Right cardiac atrium (tissue), 5 donors: ENCODE measurements around the gene C1orf198. TPM values are rescaled to one million over a fixed set of nuclear protein-coding genes. Genes with fewer than 3 reads are reported as not detected.

ENCODE experiments used
- ATAC-seq, 2 donors: fragments of 200-7000 bp; cut with Tn5 transposase; one replicate each; pipeline versions ENCODE4 v1.8.0 to v1.9.1; 2020; ENCODE audit warnings: moderate library complexity in 2 of 2, mild to moderate bottlenecking in 1 of 2
- DNase-seq, 3 donors: peaks; one replicate each; pipeline ENCODE4 v3.0.0-alpha.2; 2020
- H3K27ac ChIP-seq: one replicate; pipeline ENCODE4 v1.5.1; 2013; ENCODE audit warnings: mild to moderate bottlenecking, low read length, control low read depth, moderate library complexity
- H3K27me3 ChIP-seq: one replicate; pipeline ENCODE4 v1.6.1; 2013; ENCODE audit not compliant: control insufficient read depth, insufficient read depth
- H3K4me1 ChIP-seq: one replicate; pipeline ENCODE4 v1.6.1; 2013; ENCODE audit warnings: low read length; ENCODE audit not compliant: control insufficient read depth, insufficient read depth
- H3K4me3 ChIP-seq: one replicate; pipeline ENCODE4 v1.5.1; 2013; ENCODE audit warnings: low read length, control low read depth
- H3K9me3 ChIP-seq: one replicate; pipeline ENCODE4 v1.6.1; 2013; ENCODE audit warnings: low read length; ENCODE audit not compliant: control insufficient read depth
- WGBS: extraction: QIAGEN DNeasy Blood & Tissue Kit; methylation state at CpG from one replicate; pipeline ENCODE4 v1.1.7; 2013; 5-methylcytosine and 5-hydroxymethylcytosine counted together
- intact Hi-C, 4 donors: fragments of 100-400 bp; cut with DNase I; formaldehyde crosslinking; loops; one replicate each; pipeline versions ENCODE4 v1.11.0 to v1.14.0; 2022 to 2023
- polyA plus RNA-seq: library from polyadenylated mRNA; stranded (reverse); fragments of 200-250 nt; gene quantifications from one replicate; pipeline ENCODE4 v1.2.3, GENCODE V29; 2013
- total RNA-seq, 4 donors: library from RNA; stranded (reverse); fragmentation: NEBNext Ultra II Directional; extraction: Animal tissue kit (Norgen Biotek cat#: 25700); gene quantifications; one replicate each; pipeline ENCODE4 v1.2.1, GENCODE V29; 2021
- donor health status: healthy with polysubstance abuse.
- donor health status: DM: no; HTN: yes; CAD: no.
- donor health status: DM: no; HTN: no; CAD: no.
- donor health status: DM: no; HTN: yes; CAD: no; lungs with severe emphysema.
- donor health status: DM: yes; HTN: yes; CAD: no.

Gene C1orf198
- total and polyA plus RNA-seq, 5 donors, result 36.1 to 69.9 (median 54.7) TPM

GRCh38 chr1:230821346-230821745, 47.0 kb downstream of the C1orf198 start:
- DNase-seq (no peak), ATAC-seq (no peak)
- no peak overlapping the region for H3K4me3 ChIP-seq
- H3K9me3 ChIP-seq, result no peaks in the 10 kb centered on the region
- peaks cover 22% of the 10 kb centered on the region for H3K4me1 ChIP-seq
- no peaks in the 10 kb centered on the region for H3K27me3 ChIP-seq
- 70% methylated on average over 4 of the region's 4 CpGs for WGBS
- no peak overlapping the region for H3K27ac ChIP-seq
- intact Hi-C loops, result no loop called here

- Histone ChIP-seq H3K27ac (no peak overlapping the region), H3K4me1 (peaks cover 17% of the 10 kb centered on the region), H3K4me3 (no peak overlapping the region), H3K9me3 (no peaks in the 10 kb centered on the region), H3K27me3 (no peaks in the 10 kb centered on the region)
- intact Hi-C loops, result no loop called here
- DNase-seq, result no peak
- ATAC-seq, result no peak
- WGBS, result 76% methylated on average over 4 of the region's 4 CpGs
Measured at GRCh38 chr1:230820568-230820967, 47.8 kb downstream of the C1orf198 start.

- Histone ChIP-seq H3K27ac (no peak overlapping the region), H3K4me3 (no peak overlapping the region), H3K27me3 (no peaks in the 10 kb centered on the region), H3K9me3 (no peaks in the 10 kb centered on the region), H3K4me1 (peaks cover 17% of the 10 kb centered on the region)
- ATAC-seq (no peak), DNase-seq (no peak)
- intact Hi-C loops, result no loop called here
- WGBS, result 89% methylated on average over 4 of the region's 4 CpGs
Measured at GRCh38 chr1:230819976-230820375, 48.3 kb downstream of the C1orf198 start.

- Histone ChIP-seq H3K4me3 (no peak overlapping the region), H3K27me3 (no peaks in the 10 kb centered on the region), H3K9me3 (no peaks in the 10 kb centered on the region), H3K27ac (no peak overlapping the region), H3K4me1 (peaks cover 10% of the 10 kb centered on the region)
- DNase-seq (no peak), ATAC-seq (no peak)
- WGBS, result 93% methylated on average over 6 of the region's 6 CpGs
- intact Hi-C loops, result no loop called here
Measured at GRCh38 chr1:230818901-230819300, 49.4 kb downstream of the C1orf198 start.

- Histone ChIP-seq H3K4me3 (no peak overlapping the region), H3K27ac (no peak overlapping the region), H3K4me1 (peaks cover 9% of the 10 kb centered on the region), H3K9me3 (no peaks in the 10 kb centered on the region), H3K27me3 (no peaks in the 10 kb centered on the region)
- no peak for DNase-seq
- WGBS, result 43% methylated on average over 1 of the region's 1 CpG
- no peak for ATAC-seq
- intact Hi-C loops, result no loop called here
Measured at GRCh38 chr1:230818367-230818766, 50.0 kb downstream of the C1orf198 start.

GRCh38 chr1:230816018-230816417, 52.3 kb downstream of the C1orf198 start:
- intact Hi-C loops, result no loop called here
- no peak overlapping the region for H3K27ac ChIP-seq
- peaks cover 9% of the 10 kb centered on the region for H3K4me1 ChIP-seq
- no peak for ATAC-seq
- no peaks in the 10 kb centered on the region for H3K9me3 ChIP-seq
- H3K4me3 ChIP-seq, result no peak overlapping the region
- no peaks in the 10 kb centered on the region for H3K27me3 ChIP-seq
- DNase-seq, result no peak

GRCh38 chr1:230814949-230815692, 53.2 kb downstream of the C1orf198 start:
- H3K9me3 ChIP-seq, result no peaks in the 10 kb centered on the region
- H3K4me3 ChIP-seq, result no peak overlapping the region
- no peak overlapping the region for H3K27ac ChIP-seq
- intact Hi-C loops, result no loop called here
- 60% methylated on average over 3 of the region's 3 CpGs for WGBS
- H3K4me1 ChIP-seq, result peaks cover 5% of the 10 kb centered on the region
- ATAC-seq (peak in 1 of 2 donors; percentile 50), DNase-seq (no peak)
- no peaks in the 10 kb centered on the region for H3K27me3 ChIP-seq

GRCh38 chr1:230812568-230812967, 55.8 kb downstream of the C1orf198 start:
- H3K4me3 ChIP-seq, result no peak overlapping the region
- peaks cover 12% of the 10 kb centered on the region for H3K4me1 ChIP-seq
- ATAC-seq (no peak), DNase-seq (no peak)
- WGBS, result 93% methylated on average over 2 of the region's 2 CpGs
- H3K27me3 ChIP-seq, result no peaks in the 10 kb centered on the region
- H3K9me3 ChIP-seq, result no peaks in the 10 kb centered on the region
- intact Hi-C loops, result no loop called here
- H3K27ac ChIP-seq, result no peak overlapping the region

GRCh38 chr1:230809256-230809990, 58.9 kb downstream of the C1orf198 start:
- H3K27ac ChIP-seq, result no peak overlapping the region

GRCh38 chr1:230808281-230808872, 59.9 kb downstream of the C1orf198 start:
- Histone ChIP-seq H3K27ac (no peak overlapping the region), H3K9me3 (no peaks in the 10 kb centered on the region), H3K27me3 (no peaks in the 10 kb centered on the region), H3K4me1 (peaks cover 12% of the 10 kb centered on the region), H3K4me3 (no peak overlapping the region)
- intact Hi-C loops, result loop anchor here in 1 of 4 donors (10.0 kb wide), 1 partner anchor 56 kb away; the partner anchor contains the start of gene C1orf198
- 59% methylated on average over 4 of the region's 4 CpGs for WGBS
- ATAC-seq, result peak in 1 of 2 donors; percentile 29
- no peak for DNase-seq

More at GRCh38 chr1:230809256-230809990, 58.9 kb downstream of the C1orf198 start:
- Histone ChIP-seq H3K9me3 (no peaks in the 10 kb centered on the region), H3K4me1 (peaks cover 12% of the 10 kb centered on the region), H3K4me3 (no peak overlapping the region), H3K27me3 (no peaks in the 10 kb centered on the region)
- intact Hi-C loops, result loop anchor here in 1 of 4 donors (10.0 kb wide), 1 partner anchor 55 kb away; the partner anchor contains the start of gene C1orf198
- WGBS, result 84% methylated on average over 8 of the region's 8 CpGs
- ATAC-seq (no peak), DNase-seq (no peak)
